WTC11 (cell line): ENCODE results near the gene LSM7. TPM values are rescaled to one million over a fixed set of nuclear protein-coding genes. Genes with fewer than 3 reads are reported as not detected.

Experiments
- ATAC-seq: fragments of 200-7000 bp; cut with Tn5 transposase; 2 replicates; pipeline ENCODE4 v1.10.0; 2021; ENCODE audit warnings: mild to moderate bottlenecking, moderate library complexity
- CTCF ChIA-PET: fragments of 300-600 bp; sonication (Branson Sonifier 250); formaldehyde crosslinking; loops from one replicate; lab custom pipeline; 2021; ENCODE audit warnings: antibody characterized with exemption; lab: Charles Lee
- POLR2A ChIA-PET: fragments of 350-600 bp; sonication (Branson Sonifier 250); formaldehyde crosslinking; loops from one replicate; lab custom pipeline; 2021; ENCODE audit warnings: antibody characterized with exemption; lab: Charles Lee
- DNase-seq: peaks from one replicate; pipeline ENCODE4 v3.0.0; 2021; ENCODE audit warnings: low spot score
- H3K27ac Mint-ChIP-seq: 2 replicates; pipeline ENCODE4 v1.8.0; 2021; ENCODE audit warnings: mixed read lengths
- H3K27me3 Mint-ChIP-seq: 2 replicates; pipeline ENCODE4 v1.8.0; 2021; ENCODE audit warnings: low read depth, mild to moderate bottlenecking, moderate library complexity, mixed read lengths
- H3K36me3 Mint-ChIP-seq: 2 replicates; pipeline ENCODE4 v1.8.0; 2021; ENCODE audit warnings: mixed read lengths
- H3K4me1 Mint-ChIP-seq: 2 replicates; pipeline ENCODE4 v1.8.0; 2022; ENCODE audit warnings: mixed read lengths
- H3K4me3 Mint-ChIP-seq: 2 replicates; pipeline ENCODE4 v1.8.0; 2021; ENCODE audit warnings: mild to moderate bottlenecking, moderate library complexity, mixed read lengths
- H3K9me3 Mint-ChIP-seq: 2 replicates; pipeline ENCODE4 v1.8.0; 2021; ENCODE audit warnings: mixed read lengths
- FOXP1 ChIP-seq: sonication (generic); formaldehyde crosslinking; IDR thresholded peaks from 2 replicates; pipeline ENCODE4 v1.8.0; 2022; ENCODE audit warnings: missing genetic modification reagents, mild to moderate bottlenecking, moderate library complexity, borderline replicate concordance
- GRHL2 ChIP-seq: fragments of 250-450 bp; sonication (Bioruptor Pico); IDR thresholded peaks from 2 replicates; pipeline ENCODE4 v1.8.0; 2022; ENCODE audit warnings: mild to moderate bottlenecking, moderate library complexity; ENCODE audit not compliant: insufficient replicate concordance, severe bottlenecking
- HMGA2 ChIP-seq: fragments of 250-450 bp; sonication (Bioruptor Pico); IDR thresholded peaks from 2 replicates; pipeline ENCODE4 v1.4.0; 2021; ENCODE audit warnings: mild to moderate bottlenecking, moderate library complexity
- IRF2 ChIP-seq: sonication (generic); formaldehyde crosslinking; IDR thresholded peaks from 2 replicates; pipeline ENCODE4 v1.8.0; 2022; ENCODE audit warnings: low read depth, missing genetic modification reagents, borderline replicate concordance
- JAZF1 ChIP-seq: fragments of 250-450 bp; sonication (Bioruptor Pico); IDR thresholded peaks from 2 replicates; pipeline ENCODE4 v1.9.0; 2021; ENCODE audit warnings: moderate library complexity, mild to moderate bottlenecking, inconsistent platforms
- MYBL2 ChIP-seq: sonication (generic); formaldehyde crosslinking; IDR thresholded peaks from 2 replicates; pipeline ENCODE4 v1.8.1; 2023; ENCODE audit warnings: mild to moderate bottlenecking, moderate library complexity, missing genetic modification reagents
- NR3C1 ChIP-seq: sonication (generic); formaldehyde crosslinking; conservative IDR thresholded peaks from 2 replicates; pipeline ENCODE4 v1.8.1; 2023; ENCODE audit warnings: low read depth, mild to moderate bottlenecking, missing genetic modification reagents
- ZBTB21 ChIP-seq: sonication (generic); formaldehyde crosslinking; IDR thresholded peaks from 2 replicates; pipeline ENCODE4 v1.8.1; 2023; ENCODE audit warnings: mild to moderate bottlenecking, missing genetic modification reagents, borderline replicate concordance
- ZNF219 ChIP-seq: sonication (generic); formaldehyde crosslinking; IDR thresholded peaks from 2 replicates; pipeline ENCODE4 v1.8.0; 2023; ENCODE audit warnings: missing genetic modification reagents, mild to moderate bottlenecking, borderline replicate concordance
- ZNF317 ChIP-seq: sonication (generic); formaldehyde crosslinking; IDR thresholded peaks from 2 replicates; pipeline ENCODE4 v1.8.1; 2023; ENCODE audit warnings: low read depth, mild to moderate bottlenecking, moderate library complexity, missing genetic modification reagents, borderline replicate concordance
- ZNF396 ChIP-seq: fragments of 250-450 bp; sonication (Bioruptor Pico); IDR thresholded peaks from 2 replicates; pipeline ENCODE4 v1.8.0; 2021; ENCODE audit warnings: mild to moderate bottlenecking, moderate library complexity, borderline replicate concordance
- total RNA-seq: library from RNA; stranded (reverse); gene quantifications from 3 replicates; pipeline ENCODE4 v1.2.3, GENCODE V29; 2021
- TF ChIP-seq, protein P1 (sequence below): fragments of 200-600 bp; IDR thresholded peaks from 2 replicates; pipeline ENCODE4 v1.8.0; 2022; ENCODE audit warnings: antibody characterized with exemption
- TF ChIP-seq, protein P2 (sequence below): sonication (generic); formaldehyde crosslinking; IDR thresholded peaks from 2 replicates; pipeline ENCODE4 v1.8.0; 2023; ENCODE audit warnings: missing genetic modification reagents
- TF ChIP-seq, protein P3 (sequence below): sonication (generic); formaldehyde crosslinking; IDR thresholded peaks from 2 replicates; pipeline ENCODE4 v1.8.1; 2023; ENCODE audit warnings: mild to moderate bottlenecking, moderate library complexity, missing genetic modification reagents
- TF ChIP-seq, protein P4 (sequence below): fragments of 250-450 bp; sonication (Bioruptor Pico); conservative IDR thresholded peaks from 2 replicates; pipeline ENCODE4 v1.9.0; 2021; ENCODE audit warnings: mild to moderate bottlenecking
- TF ChIP-seq, protein P5 (sequence below): sonication (generic); formaldehyde crosslinking; IDR thresholded peaks from 2 replicates; pipeline ENCODE4 v1.8.1; 2022; ENCODE audit warnings: low read depth, mild to moderate bottlenecking, moderate library complexity, missing genetic modification reagents, borderline replicate concordance
- TF ChIP-seq, protein P6 (sequence below): fragments of 250-450 bp; sonication (Bioruptor Pico); IDR thresholded peaks from 2 replicates; pipeline ENCODE4 v2.1.2; 2022; ENCODE audit warnings: mild to moderate bottlenecking, moderate library complexity
- TF ChIP-seq, protein P7 (sequence below): sonication (generic); formaldehyde crosslinking; IDR thresholded peaks from 2 replicates; pipeline ENCODE4 v1.8.0; 2023; ENCODE audit warnings: missing genetic modification reagents, mild to moderate bottlenecking, borderline replicate concordance

The LSM7 gene
- total RNA-seq, 1 experiment from 2014 or later: 245 TPM

DNA sequence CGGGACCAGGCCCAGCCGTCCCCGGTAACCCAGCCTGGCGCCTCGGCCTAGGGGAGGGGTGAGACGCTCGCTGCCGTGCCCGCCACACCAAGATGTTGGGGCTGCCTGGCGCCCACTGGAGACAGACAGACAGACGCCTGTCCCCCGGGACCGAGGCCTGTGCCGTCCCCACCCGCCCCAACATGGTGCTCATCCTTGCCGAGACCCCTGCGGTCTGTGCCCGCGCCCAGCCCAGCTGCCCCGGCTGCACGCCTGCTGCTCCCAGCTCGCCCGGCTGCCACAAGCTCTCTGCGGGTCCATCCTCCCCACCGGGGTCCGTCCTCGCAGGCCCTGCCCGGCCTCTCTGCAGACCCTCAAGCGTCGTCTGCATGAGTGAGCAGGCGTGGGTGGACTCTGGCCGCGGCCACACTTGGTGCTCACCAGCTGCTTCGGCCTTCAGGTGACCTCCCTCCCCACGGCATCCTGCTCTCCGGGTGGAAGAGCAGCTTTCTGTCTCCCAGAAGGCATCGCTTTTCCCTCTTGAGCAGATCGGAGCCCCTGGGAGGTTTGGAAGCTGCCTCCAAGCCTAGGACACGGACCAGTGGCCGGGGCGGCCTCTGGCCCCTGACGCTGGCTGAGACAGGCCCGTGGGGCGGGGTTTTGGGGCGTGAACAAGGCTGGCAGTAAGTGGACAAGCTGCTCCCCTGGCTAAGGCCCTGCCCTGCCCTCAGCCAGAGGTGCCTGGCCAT is 24.9 kb upstream of the LSM7 start (continued):
- TF ChIP-seq FOXP1 (CRISPR knock-in tag): no peak
- TF ChIP-seq, protein P1, sequence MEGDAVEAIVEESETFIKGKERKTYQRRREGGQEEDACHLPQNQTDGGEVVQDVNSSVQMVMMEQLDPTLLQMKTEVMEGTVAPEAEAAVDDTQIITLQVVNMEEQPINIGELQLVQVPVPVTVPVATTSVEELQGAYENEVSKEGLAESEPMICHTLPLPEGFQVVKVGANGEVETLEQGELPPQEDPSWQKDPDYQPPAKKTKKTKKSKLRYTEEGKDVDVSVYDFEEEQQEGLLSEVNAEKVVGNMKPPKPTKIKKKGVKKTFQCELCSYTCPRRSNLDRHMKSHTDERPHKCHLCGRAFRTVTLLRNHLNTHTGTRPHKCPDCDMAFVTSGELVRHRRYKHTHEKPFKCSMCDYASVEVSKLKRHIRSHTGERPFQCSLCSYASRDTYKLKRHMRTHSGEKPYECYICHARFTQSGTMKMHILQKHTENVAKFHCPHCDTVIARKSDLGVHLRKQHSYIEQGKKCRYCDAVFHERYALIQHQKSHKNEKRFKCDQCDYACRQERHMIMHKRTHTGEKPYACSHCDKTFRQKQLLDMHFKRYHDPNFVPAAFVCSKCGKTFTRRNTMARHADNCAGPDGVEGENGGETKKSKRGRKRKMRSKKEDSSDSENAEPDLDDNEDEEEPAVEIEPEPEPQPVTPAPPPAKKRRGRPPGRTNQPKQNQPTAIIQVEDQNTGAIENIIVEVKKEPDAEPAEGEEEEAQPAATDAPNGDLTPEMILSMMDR: no peak
- no peak for TF ChIP-seq MYBL2 (CRISPR knock-in tag)
- TF ChIP-seq, protein P2, sequence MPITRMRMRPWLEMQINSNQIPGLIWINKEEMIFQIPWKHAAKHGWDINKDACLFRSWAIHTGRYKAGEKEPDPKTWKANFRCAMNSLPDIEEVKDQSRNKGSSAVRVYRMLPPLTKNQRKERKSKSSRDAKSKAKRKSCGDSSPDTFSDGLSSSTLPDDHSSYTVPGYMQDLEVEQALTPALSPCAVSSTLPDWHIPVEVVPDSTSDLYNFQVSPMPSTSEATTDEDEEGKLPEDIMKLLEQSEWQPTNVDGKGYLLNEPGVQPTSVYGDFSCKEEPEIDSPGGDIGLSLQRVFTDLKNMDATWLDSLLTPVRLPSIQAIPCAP (CRISPR knock-in tag): no peak
- no peak for TF ChIP-seq JAZF1 (CRISPR knock-in tag)
- TF ChIP-seq HMGA2 (CRISPR knock-in tag): no peak
- TF ChIP-seq, protein P3, sequence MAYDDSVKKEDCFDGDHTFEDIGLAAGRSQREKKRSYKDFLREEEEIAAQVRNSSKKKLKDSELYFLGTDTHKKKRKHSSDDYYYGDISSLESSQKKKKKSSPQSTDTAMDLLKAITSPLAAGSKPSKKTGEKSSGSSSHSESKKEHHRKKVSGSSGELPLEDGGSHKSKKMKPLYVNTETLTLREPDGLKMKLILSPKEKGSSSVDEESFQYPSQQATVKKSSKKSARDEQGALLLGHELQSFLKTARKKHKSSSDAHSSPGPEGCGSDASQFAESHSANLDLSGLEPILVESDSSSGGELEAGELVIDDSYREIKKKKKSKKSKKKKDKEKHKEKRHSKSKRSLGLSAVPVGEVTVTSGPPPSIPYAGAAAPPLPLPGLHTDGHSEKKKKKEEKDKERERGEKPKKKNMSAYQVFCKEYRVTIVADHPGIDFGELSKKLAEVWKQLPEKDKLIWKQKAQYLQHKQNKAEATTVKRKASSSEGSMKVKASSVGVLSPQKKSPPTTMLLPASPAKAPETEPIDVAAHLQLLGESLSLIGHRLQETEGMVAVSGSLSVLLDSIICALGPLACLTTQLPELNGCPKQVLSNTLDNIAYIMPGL (CRISPR knock-in tag): no peak
- no peak for TF ChIP-seq ZNF219 (CRISPR knock-in tag)

DNA sequence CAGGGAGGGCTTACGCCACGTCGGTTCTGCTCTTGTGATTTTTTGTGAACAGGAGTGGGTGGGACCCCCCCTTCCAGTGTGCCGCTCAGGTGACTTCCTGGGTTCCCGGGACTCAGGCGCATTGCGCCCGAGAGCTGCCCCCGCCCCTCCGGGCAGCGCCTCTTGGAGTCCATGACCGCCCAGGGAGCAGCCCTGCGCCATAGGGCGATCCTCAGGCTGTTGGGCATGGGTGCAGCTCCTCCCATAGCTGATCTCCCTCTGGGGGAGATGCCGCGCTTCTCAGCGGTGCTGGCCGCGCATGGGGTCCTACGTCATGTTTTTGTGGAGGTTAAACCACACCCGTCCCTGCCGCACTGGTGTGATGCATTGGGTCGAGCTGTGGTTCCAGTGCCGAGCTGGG is 23.7 kb upstream of the LSM7 start:
- POLR2A ChIA-PET: no interaction called here
- Mint-ChIP-seq H3K27ac (no peak overlapping the region), H3K4me3 (no peak overlapping the region), H3K36me3 (no peaks in the 10 kb centered on the region), H3K9me3 (no peaks in the 10 kb centered on the region), H3K27me3 (no peaks in the 10 kb centered on the region), H3K4me1 (no peaks in the 10 kb centered on the region)
- CTCF ChIA-PET: no interaction called here
- DNase-seq (no peak), ATAC-seq (no peak)
- TF ChIP-seq, protein P4, sequence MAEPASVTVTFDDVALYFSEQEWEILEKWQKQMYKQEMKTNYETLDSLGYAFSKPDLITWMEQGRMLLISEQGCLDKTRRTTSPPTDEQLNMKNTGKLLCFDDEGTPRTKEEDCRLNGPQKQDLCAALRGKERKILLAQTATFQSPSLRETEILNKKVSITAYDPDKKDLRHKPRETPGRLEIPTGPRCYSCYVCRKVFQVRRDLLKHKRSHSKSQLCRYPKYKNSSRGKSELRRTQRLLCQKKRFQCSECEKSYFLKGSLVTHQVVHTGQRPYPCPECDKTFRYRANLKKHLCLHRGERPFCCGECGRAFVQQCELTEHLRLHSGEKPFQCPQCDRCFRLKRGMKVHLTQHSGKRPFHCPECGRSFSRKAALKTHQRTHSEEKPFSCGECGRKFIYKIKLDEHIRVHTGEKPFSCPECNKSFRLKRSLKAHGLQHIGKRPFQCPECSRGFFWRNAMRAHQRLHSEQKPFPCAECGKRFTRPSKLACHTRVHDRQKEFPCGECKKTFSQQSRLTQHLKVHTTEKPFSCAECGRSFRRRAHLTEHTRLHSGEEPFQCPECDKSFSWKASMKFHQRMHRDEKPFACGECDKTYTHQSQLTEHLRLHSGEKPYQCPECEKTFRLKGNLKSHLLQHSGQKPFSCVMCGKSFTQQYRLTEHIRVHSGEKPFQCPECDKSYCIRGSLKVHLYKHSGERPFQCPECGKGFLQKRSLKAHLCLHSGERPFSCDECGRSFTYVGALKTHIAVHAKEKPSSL (CRISPR knock-in tag): no peak
- no peak for TF ChIP-seq NR3C1 (CRISPR knock-in tag)
- TF ChIP-seq ZNF396 (CRISPR knock-in tag): no peak
- TF ChIP-seq, protein P5, sequence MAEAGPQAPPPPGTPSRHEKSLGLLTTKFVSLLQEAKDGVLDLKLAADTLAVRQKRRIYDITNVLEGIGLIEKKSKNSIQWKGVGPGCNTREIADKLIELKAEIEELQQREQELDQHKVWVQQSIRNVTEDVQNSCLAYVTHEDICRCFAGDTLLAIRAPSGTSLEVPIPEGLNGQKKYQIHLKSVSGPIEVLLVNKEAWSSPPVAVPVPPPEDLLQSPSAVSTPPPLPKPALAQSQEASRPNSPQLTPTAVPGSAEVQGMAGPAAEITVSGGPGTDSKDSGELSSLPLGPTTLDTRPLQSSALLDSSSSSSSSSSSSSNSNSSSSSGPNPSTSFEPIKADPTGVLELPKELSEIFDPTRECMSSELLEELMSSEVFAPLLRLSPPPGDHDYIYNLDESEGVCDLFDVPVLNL: no peak
- TF ChIP-seq GRHL2 (CRISPR knock-in tag): no peak
- TF ChIP-seq IRF2: no peak
- TF ChIP-seq ZBTB21 (CRISPR knock-in tag): no peak
- TF ChIP-seq, protein P6, sequence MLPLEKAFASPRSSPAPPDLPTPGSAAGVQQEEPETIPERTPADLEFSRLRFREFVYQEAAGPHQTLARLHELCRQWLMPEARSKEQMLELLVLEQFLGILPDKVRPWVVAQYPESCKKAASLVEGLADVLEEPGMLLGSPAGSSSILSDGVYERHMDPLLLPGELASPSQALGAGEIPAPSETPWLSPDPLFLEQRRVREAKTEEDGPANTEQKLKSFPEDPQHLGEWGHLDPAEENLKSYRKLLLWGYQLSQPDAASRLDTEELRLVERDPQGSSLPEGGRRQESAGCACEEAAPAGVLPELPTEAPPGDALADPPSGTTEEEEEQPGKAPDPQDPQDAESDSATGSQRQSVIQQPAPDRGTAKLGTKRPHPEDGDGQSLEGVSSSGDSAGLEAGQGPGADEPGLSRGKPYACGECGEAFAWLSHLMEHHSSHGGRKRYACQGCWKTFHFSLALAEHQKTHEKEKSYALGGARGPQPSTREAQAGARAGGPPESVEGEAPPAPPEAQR: no peak
- TF ChIP-seq, protein P7, sequence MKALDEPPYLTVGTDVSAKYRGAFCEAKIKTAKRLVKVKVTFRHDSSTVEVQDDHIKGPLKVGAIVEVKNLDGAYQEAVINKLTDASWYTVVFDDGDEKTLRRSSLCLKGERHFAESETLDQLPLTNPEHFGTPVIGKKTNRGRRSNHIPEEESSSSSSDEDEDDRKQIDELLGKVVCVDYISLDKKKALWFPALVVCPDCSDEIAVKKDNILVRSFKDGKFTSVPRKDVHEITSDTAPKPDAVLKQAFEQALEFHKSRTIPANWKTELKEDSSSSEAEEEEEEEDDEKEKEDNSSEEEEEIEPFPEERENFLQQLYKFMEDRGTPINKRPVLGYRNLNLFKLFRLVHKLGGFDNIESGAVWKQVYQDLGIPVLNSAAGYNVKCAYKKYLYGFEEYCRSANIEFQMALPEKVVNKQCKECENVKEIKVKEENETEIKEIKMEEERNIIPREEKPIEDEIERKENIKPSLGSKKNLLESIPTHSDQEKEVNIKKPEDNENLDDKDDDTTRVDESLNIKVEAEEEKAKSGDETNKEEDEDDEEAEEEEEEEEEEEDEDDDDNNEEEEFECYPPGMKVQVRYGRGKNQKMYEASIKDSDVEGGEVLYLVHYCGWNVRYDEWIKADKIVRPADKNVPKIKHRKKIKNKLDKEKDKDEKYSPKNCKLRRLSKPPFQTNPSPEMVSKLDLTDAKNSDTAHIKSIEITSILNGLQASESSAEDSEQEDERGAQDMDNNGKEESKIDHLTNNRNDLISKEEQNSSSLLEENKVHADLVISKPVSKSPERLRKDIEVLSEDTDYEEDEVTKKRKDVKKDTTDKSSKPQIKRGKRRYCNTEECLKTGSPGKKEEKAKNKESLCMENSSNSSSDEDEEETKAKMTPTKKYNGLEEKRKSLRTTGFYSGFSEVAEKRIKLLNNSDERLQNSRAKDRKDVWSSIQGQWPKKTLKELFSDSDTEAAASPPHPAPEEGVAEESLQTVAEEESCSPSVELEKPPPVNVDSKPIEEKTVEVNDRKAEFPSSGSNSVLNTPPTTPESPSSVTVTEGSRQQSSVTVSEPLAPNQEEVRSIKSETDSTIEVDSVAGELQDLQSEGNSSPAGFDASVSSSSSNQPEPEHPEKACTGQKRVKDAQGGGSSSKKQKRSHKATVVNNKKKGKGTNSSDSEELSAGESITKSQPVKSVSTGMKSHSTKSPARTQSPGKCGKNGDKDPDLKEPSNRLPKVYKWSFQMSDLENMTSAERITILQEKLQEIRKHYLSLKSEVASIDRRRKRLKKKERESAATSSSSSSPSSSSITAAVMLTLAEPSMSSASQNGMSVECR (CRISPR knock-in tag): no peak
- TF ChIP-seq FOXP1 (CRISPR knock-in tag): no peak
- TF ChIP-seq ZNF317 (CRISPR knock-in tag): no peak
